K562 (cell line): Measurements from ENCODE around the gene ARIH1. TPM values are rescaled to one million over a fixed set of nuclear protein-coding genes. Genes with fewer than 3 reads are reported as not detected.

Source experiments
- ATAC-seq: fragments of 200-7000 bp; cut with Tn5 transposase; 3 replicates; pipeline ENCODE4 v1.9.1; 2020; ENCODE audit warnings: moderate library complexity
- BruUV-seq: library from RNA; stranded (reverse); fragments of 400-500 nt; replicated peaks from 2 replicates; lab custom pipeline; 2021; lab: Mats Ljungman, UMichigan
- CTCF ChIA-PET: fragments of 300-600 bp; formaldehyde crosslinking; extraction: SDS; loops from one replicate; lab custom pipeline; 2021; ENCODE audit warnings: low intra/inter-chr PET ratio; lab: Yijun Ruan, JAX
- POLR2A ChIA-PET: fragments of 300-600, 350-650 bp; sonication (Branson Sonifier 250); formaldehyde crosslinking; extraction: SDS; loops from one replicate; lab custom pipeline; 2021; ENCODE audit warnings: antibody characterized with exemption, inconsistent platforms; lab: Yijun Ruan, JAX
- DNase-seq, 4 experiments: peaks; one replicate each; pipeline versions ENCODE4 v3.0.0 to v3.0.0-alpha.2; 2011 to 2018; ENCODE audit warnings: low spot score in 3 of 4, mixed read lengths in 3 of 4; ENCODE audit errors: extremely low read depth in 1 of 4
- FAIRE-seq: peaks from 2 replicates; lab custom pipeline; 2011; peaks lifted over from hg19 to GRCh38; lab: Jason Lieb, UNC
- H2AFZ ChIP-seq: 2 replicates; pipeline ENCODE4 v1.6.0; 2011; ENCODE audit warnings: low read depth, low read length, control low read depth, inconsistent platforms
- H3K27ac ChIP-seq: fragments of 200-600 bp; 3 replicates; pipeline ENCODE4 v1.8.0; 2011; ENCODE audit warnings: low read depth, mild to moderate bottlenecking, control low read depth, inconsistent platforms, low read length, moderate library complexity, mixed read lengths; ENCODE audit errors: extremely low read depth
- H3K27me3 ChIP-seq, 2 experiments: fragments of 300-600 bp in 1 of 2; 2 replicates in 1 of 2; 3 replicates in 1 of 2; pipeline versions ENCODE4 v1.6.0 to v1.8.0; 2011; ENCODE audit warnings: inconsistent platforms in 2 of 2, low read length in 2 of 2, mild to moderate bottlenecking in 1 of 2, mixed read lengths in 1 of 2, moderate library complexity in 1 of 2; ENCODE audit not compliant: control insufficient read depth in 2 of 2, insufficient read depth in 2 of 2
- H3K36me3 ChIP-seq: fragments of 300-600 bp; 3 replicates; pipeline ENCODE4 v1.8.0; 2011; ENCODE audit warnings: mild to moderate bottlenecking, low read length, inconsistent platforms; ENCODE audit not compliant: control insufficient read depth, insufficient read depth
- H3K4me1 ChIP-seq, 2 experiments: fragments of 200-600 bp in 1 of 2; replicated peaks in 1 of 2; 2 replicates in 1 of 2; 3 replicates in 1 of 2; pipeline versions ENCODE4 v1.5.1 to v1.8.0; 2011; ENCODE audit warnings: inconsistent platforms in 2 of 2, low read length in 2 of 2, mild to moderate bottlenecking in 1 of 2, mixed read lengths in 1 of 2, moderate library complexity in 1 of 2; ENCODE audit not compliant: control insufficient read depth in 2 of 2, insufficient read depth in 2 of 2
- H3K4me2 ChIP-seq: 2 replicates; pipeline ENCODE4 v1.6.1; 2011; ENCODE audit warnings: low read length, control low read depth, inconsistent platforms, mixed read lengths; ENCODE audit not compliant: insufficient read depth
- H3K4me3 ChIP-seq: fragments of 200-600 bp; sonication (generic), shearing (Covaris generic); 2 replicates; pipeline ENCODE4 v1.5.1; 2016; ENCODE audit warnings: control low read depth, inconsistent platforms
- H3K79me2 ChIP-seq: fragments of 200-600 bp; 3 replicates; pipeline ENCODE4 v1.8.0; 2011; ENCODE audit warnings: low read length, inconsistent platforms; ENCODE audit not compliant: control insufficient read depth, insufficient read depth
- H3K9ac ChIP-seq, 2 experiments: 2 replicates each; pipeline versions ENCODE4 v1.6.0 to v1.6.1; 2011; ENCODE audit warnings: low read depth in 2 of 2, low read length in 2 of 2, control low read depth in 1 of 2, inconsistent platforms in 1 of 2, mild to moderate bottlenecking in 1 of 2, mixed read lengths in 1 of 2; ENCODE audit not compliant: insufficient read depth in 1 of 2
- H3K9me1 ChIP-seq: one replicate; pipeline ENCODE4 v1.6.0; 2011; ENCODE audit warnings: inconsistent platforms, mild to moderate bottlenecking, low read length, moderate library complexity; ENCODE audit not compliant: control insufficient read depth, insufficient read depth
- H3K9me3 ChIP-seq: replicated peaks from 2 replicates; pipeline ENCODE4 v1.5.1; 2011; ENCODE audit warnings: low read depth, low read length, inconsistent platforms; ENCODE audit not compliant: control insufficient read depth, insufficient read depth
- H4K20me1 ChIP-seq: replicated peaks from 2 replicates; pipeline ENCODE4 v1.6.1; 2011; ENCODE audit warnings: low read length, inconsistent platforms, mixed read lengths; ENCODE audit not compliant: control insufficient read depth, insufficient read depth
- EWSR1 ChIP-seq: fragments of 450-650 bp; IDR thresholded peaks from 2 replicates; pipeline ENCODE4 v1.6.1; 2018; ENCODE audit warnings: borderline replicate concordance, mild to moderate bottlenecking, low read depth, moderate library complexity; ENCODE audit not compliant: partially characterized antibody
- PPARD ChIP-seq: fragments of 250-450 bp; sonication (Bioruptor Pico); IDR thresholded peaks from 2 replicates; pipeline ENCODE4 v1.8.0; 2022; ENCODE audit warnings: inconsistent platforms, mild to moderate bottlenecking, moderate library complexity
- RBM15 ChIP-seq: fragments of 200-400 bp; formaldehyde crosslinking; IDR thresholded peaks from 2 replicates; pipeline ENCODE4 v1.6.1; 2018; ENCODE audit warnings: mild to moderate bottlenecking, low read length, moderate library complexity; ENCODE audit not compliant: insufficient read depth
- ZNF263 ChIP-seq: sonication (generic); formaldehyde crosslinking; IDR thresholded peaks from 2 replicates; pipeline ENCODE4 v1.8.0; 2022; ENCODE audit warnings: mild to moderate bottlenecking, missing genetic modification reagents, borderline replicate concordance
- ZNF274 ChIP-seq: IDR thresholded peaks from 2 replicates; pipeline ENCODE4 v1.6.1; 2011; ENCODE audit warnings: low read depth, mild to moderate bottlenecking, low read length, moderate library complexity, borderline replicate concordance
- ZNF445 ChIP-seq: fragments of 250-450 bp; sonication (Bioruptor Pico); IDR thresholded peaks from 2 replicates; pipeline ENCODE4 v1.4.0; 2020; ENCODE audit warnings: low read depth, mild to moderate bottlenecking, moderate library complexity
- in situ Hi-C: fragments of 300-500 bp; cut with MboI; formaldehyde crosslinking; loops from 4 replicates; pipeline ENCODE4 v1.15.0; 2018; ENCODE audit warnings: inconsistent platforms, mixed read lengths
- intact Hi-C: fragments of 100-400 bp; cut with micrococcal nuclease; formaldehyde crosslinking; loops from 2 replicates; pipeline ENCODE4 v1.14.2; 2022
- polyA plus RNA-seq, 8 experiments: library from polyadenylated mRNA; depleted of rRNA in 4 of 8; stranded (reverse) in 5 of 8; unstranded in 3 of 8; fragments of >200 nt; fragmentation: Nextera tagmentation in 2 of 8; fragmentation: Illumina TruSeq in 1 of 8; extraction: Ambion mirVana in 2 of 8; extraction: Trizol in 1 of 8; gene quantifications; 2 replicates each; pipeline versions ENCODE4 v1.2.1 to v1.2.3, GENCODE V29; 2011 to 2014; ENCODE audit warnings: inconsistent platforms in 1 of 8, missing spikeins in 1 of 8
- total RNA-seq, 7 experiments: library from RNA; depleted of rRNA in 6 of 7; stranded (reverse); fragments of >200 nt in 6 of 7; fragmentation: Illumina TruSeq in 2 of 7; extraction: Trizol in 2 of 7; gene quantifications; 2 replicates each; pipeline versions ENCODE4 v1.2.1 to v1.2.3, GENCODE V29; 2011 to 2021; ENCODE audit warnings: low replicate concordance in 1 of 7
- TF ChIP-seq, protein P1 (sequence below): sonication (generic); formaldehyde crosslinking; IDR thresholded peaks from 2 replicates; pipeline ENCODE4 v1.9.0; 2022; ENCODE audit warnings: mild to moderate bottlenecking, missing genetic modification reagents
- TF ChIP-seq, protein P2 (sequence below): fragments of 250-450 bp; sonication (Bioruptor Pico); IDR thresholded peaks from 2 replicates; pipeline ENCODE4 v1.8.0; 2022; ENCODE audit warnings: inconsistent platforms, mild to moderate bottlenecking, moderate library complexity, borderline replicate concordance
- TF ChIP-seq, protein P3 (sequence below): fragments of 250-450 bp; sonication (Bioruptor Pico); IDR thresholded peaks from 2 replicates; pipeline ENCODE4 v1.5.0; 2021

The ARIH1 gene
- total and polyA plus RNA-seq, 9 of the 15 experiments (the other 6 are each of a cell fraction or from before 2014, with no cell fraction given), result 17.7 to 125 (median 31.4) TPM

GRCh38 chr15:72562386-72562785 is 88.3 kb downstream of the ARIH1 start:
- H3K27ac ChIP-seq, result no peak overlapping the region
- H3K36me3 ChIP-seq, result peaks cover 64% of the 10 kb centered on the region; the same call in 2 of the 3 replicates
- H3K79me2 ChIP-seq, result no peaks in the 10 kb centered on the region
- POLR2A ChIA-PET, result no interaction called here
- H2AFZ ChIP-seq, result no peak overlapping the region
- in situ Hi-C loops (no loop called here), intact Hi-C loops (no loop called here)
- FAIRE-seq, result no peak
- no peaks in the 10 kb centered on the region for H3K9me3 ChIP-seq
- H3K9ac ChIP-seq, result no peak overlapping the region
- CTCF ChIA-PET, result interaction anchor here (0.7 kb wide), 1 partner anchor 496 kb away, joined by 3 read pairs; no protein-coding TSS in a partner anchor
- no peaks in the 10 kb centered on the region for H3K4me1 ChIP-seq
- no peak for ATAC-seq
- no TSS peak for BruUV-seq
- no peak overlapping the region for H3K4me3 ChIP-seq
- H3K9me1 ChIP-seq, result no peaks in the 10 kb centered on the region
- TF ChIP-seq, protein P1, sequence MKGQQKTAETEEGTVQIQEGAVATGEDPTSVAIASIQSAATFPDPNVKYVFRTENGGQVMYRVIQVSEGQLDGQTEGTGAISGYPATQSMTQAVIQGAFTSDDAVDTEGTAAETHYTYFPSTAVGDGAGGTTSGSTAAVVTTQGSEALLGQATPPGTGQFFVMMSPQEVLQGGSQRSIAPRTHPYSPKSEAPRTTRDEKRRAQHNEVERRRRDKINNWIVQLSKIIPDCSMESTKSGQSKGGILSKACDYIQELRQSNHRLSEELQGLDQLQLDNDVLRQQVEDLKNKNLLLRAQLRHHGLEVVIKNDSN (CRISPR knock-in tag), result no peak
- TF ChIP-seq ZNF274 (no peak), EWSR1 (no peak), RBM15 (no peak), PPARD (CRISPR knock-in tag) (no peak), ZNF445 (CRISPR knock-in tag) (no peak), ZNF263 (no peak)
- TF ChIP-seq, protein P2, sequence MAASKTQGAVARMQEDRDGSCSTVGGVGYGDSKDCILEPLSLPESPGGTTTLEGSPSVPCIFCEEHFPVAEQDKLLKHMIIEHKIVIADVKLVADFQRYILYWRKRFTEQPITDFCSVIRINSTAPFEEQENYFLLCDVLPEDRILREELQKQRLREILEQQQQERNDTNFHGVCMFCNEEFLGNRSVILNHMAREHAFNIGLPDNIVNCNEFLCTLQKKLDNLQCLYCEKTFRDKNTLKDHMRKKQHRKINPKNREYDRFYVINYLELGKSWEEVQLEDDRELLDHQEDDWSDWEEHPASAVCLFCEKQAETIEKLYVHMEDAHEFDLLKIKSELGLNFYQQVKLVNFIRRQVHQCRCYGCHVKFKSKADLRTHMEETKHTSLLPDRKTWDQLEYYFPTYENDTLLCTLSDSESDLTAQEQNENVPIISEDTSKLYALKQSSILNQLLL (CRISPR knock-in tag), result no peak
- TF ChIP-seq, protein P3, sequence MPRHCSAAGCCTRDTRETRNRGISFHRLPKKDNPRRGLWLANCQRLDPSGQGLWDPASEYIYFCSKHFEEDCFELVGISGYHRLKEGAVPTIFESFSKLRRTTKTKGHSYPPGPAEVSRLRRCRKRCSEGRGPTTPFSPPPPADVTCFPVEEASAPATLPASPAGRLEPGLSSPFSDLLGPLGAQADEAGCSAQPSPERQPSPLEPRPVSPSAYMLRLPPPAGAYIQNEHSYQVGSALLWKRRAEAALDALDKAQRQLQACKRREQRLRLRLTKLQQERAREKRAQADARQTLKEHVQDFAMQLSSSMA (CRISPR knock-in tag), result no peak
- H3K4me2 ChIP-seq, result no peak overlapping the region
- no peaks in the 10 kb centered on the region for H4K20me1 ChIP-seq
- no peaks in the 10 kb centered on the region for H3K27me3 ChIP-seq
- no peak for DNase-seq
